Measurements from ENCODE around the gene IRF1. TPM values are rescaled to one million over a fixed set of nuclear protein-coding genes. Genes with fewer than 3 reads are reported as not detected.

Gene IRF1
- polyA plus RNA-seq, 3 donors, result 125 to 363 (median 129) TPM

GRCh38 chr5:132539716-132540115 lies 49.1 kb upstream of the IRF1 start:
- Mint-ChIP-seq H3K36me3 (no peaks in the 10 kb centered on the region), H3K4me3 (no peak overlapping the region), H3K9me3 (peaks cover 0 to 2% (median 0%) of the 10 kb centered on the region in 7 donors), H3K27ac (no peak overlapping the region), H3K27me3 (ENCODE audit: low read depth in 3 of 3) (peaks cover 3 to 9% (median 6%) of the 10 kb centered on the region in 3 donors), H3K4me1 (no peaks in the 10 kb centered on the region)
- Histone ChIP-seq H3K4me1 (ENCODE audit: control insufficient read depth in 1 of 2, insufficient read depth in 2 of 2, low read length in 2 of 2) (no peaks in the 10 kb centered on the region), H3K9ac (ENCODE audit: insufficient read depth, low read length, poor library complexity, severe bottlenecking) (no peak overlapping the region), H2AFZ (ENCODE audit: insufficient read depth, low read depth, low read length, poor library complexity, severe bottlenecking) (no peak overlapping the region), H3K79me2 (ENCODE audit: insufficient read depth, low read length) (no peaks in the 10 kb centered on the region), H3K27me3 (ENCODE audit: control insufficient read depth in 2 of 2, insufficient read depth in 2 of 2, low read length in 2 of 2) (no peaks in the 10 kb centered on the region), H3K36me3 (replicated peaks in 1 of 2; ENCODE audit: control insufficient read depth in 1 of 2, insufficient read depth in 2 of 2, low read length in 2 of 2) (no peaks in the 10 kb centered on the region), H3K27ac (ENCODE audit: low read depth in 1 of 2, low read length in 2 of 2) (no peak overlapping the region), H3K9me3 (replicated peaks in 1 of 2; ENCODE audit: control insufficient read depth in 1 of 2, insufficient read depth in 1 of 2, low read length in 2 of 2) (no peaks in the 10 kb centered on the region), H3K4me2 (replicated peaks; ENCODE audit: extremely low read depth, low read length, poor library complexity, severe bottlenecking) (no peak overlapping the region), H4K20me1 (ENCODE audit: insufficient read depth, low read length) (no peaks in the 10 kb centered on the region), H3K4me3 (replicated peaks in 1 of 3; ENCODE audit: low read depth in 2 of 3, low read length in 3 of 3) (no peak overlapping the region)
- no peak for TF ChIP-seq CTCF (IDR thresholded peaks at IDR 0.05)
- intact Hi-C loops (cut with micrococcal nuclease), result no loop called here
- WGBS (ENCODE audit: insufficient coverage), result 85% methylated on average over 2 of the region's 4 CpGs
- no peak for DNase-seq

- no peak overlapping the region for H3K27ac Mint-ChIP-seq
Observed at GRCh38 chr5:132530946-132531345, 40.4 kb upstream of the IRF1 start.

More at GRCh38 chr5:132530946-132531345, 40.4 kb upstream of the IRF1 start:
- Histone ChIP-seq H3K27me3 (ENCODE audit: control insufficient read depth in 2 of 2, insufficient read depth in 2 of 2, low read length in 2 of 2) (no peaks in the 10 kb centered on the region), H3K4me1 (ENCODE audit: control insufficient read depth in 1 of 2, insufficient read depth in 2 of 2, low read length in 2 of 2) (peaks cover 15 to 16% of the 10 kb centered on the region in 2 donors), H3K9ac (ENCODE audit: insufficient read depth, low read length, poor library complexity, severe bottlenecking) (no peak overlapping the region), H3K36me3 (replicated peaks in 1 of 2; ENCODE audit: control insufficient read depth in 1 of 2, insufficient read depth in 2 of 2, low read length in 2 of 2) (no peaks in the 10 kb centered on the region), H3K9me3 (replicated peaks in 1 of 2; ENCODE audit: control insufficient read depth in 1 of 2, insufficient read depth in 1 of 2, low read length in 2 of 2) (no peaks in the 10 kb centered on the region), H3K27ac (ENCODE audit: low read depth in 1 of 2, low read length in 2 of 2) (no peak overlapping the region), H3K79me2 (ENCODE audit: insufficient read depth, low read length) (no peaks in the 10 kb centered on the region), H3K4me2 (replicated peaks; ENCODE audit: extremely low read depth, low read length, poor library complexity, severe bottlenecking) (no peak overlapping the region), H3K4me3 (replicated peaks in 1 of 3; ENCODE audit: low read depth in 2 of 3, low read length in 3 of 3) (no peak overlapping the region), H4K20me1 (ENCODE audit: insufficient read depth, low read length) (no peaks in the 10 kb centered on the region), H2AFZ (ENCODE audit: insufficient read depth, low read depth, low read length, poor library complexity, severe bottlenecking) (no peak overlapping the region)
- DNase-seq, result no peak
- Mint-ChIP-seq H3K4me3 (no peak overlapping the region), H3K36me3 (no peaks in the 10 kb centered on the region), H3K9me3 (peaks cover 0 to 5% (median 0%) of the 10 kb centered on the region in 7 donors), H3K27me3 (ENCODE audit: low read depth in 3 of 3) (peaks cover 5 to 15% (median 6%) of the 10 kb centered on the region in 3 donors), H3K4me1 (peaks cover 18% of the 10 kb centered on the region)
- TF ChIP-seq CTCF (IDR thresholded peaks at IDR 0.05), result no peak
- no CpG with 5 or more reads among the region's 4 CpGs for WGBS (ENCODE audit: insufficient coverage)
- intact Hi-C loops (cut with micrococcal nuclease), result no loop called here
